Measurements from ENCODE around the gene XXYLT1.

Gene XXYLT1

GRCh38 chr3:195291121-195291520 lies 20.2 kb upstream of the XXYLT1 start:
- Histone ChIP-seq H3K9me3 (ENCODE audit: control insufficient read depth, insufficient read depth, low read depth, low read length) (no peaks in the 10 kb centered on the region), H3K36me3 (ENCODE audit: control insufficient read depth in 2 of 2, insufficient read depth in 1 of 2, low read length in 2 of 2) (peaks cover 0 to 27% of the 10 kb centered on the region in 2 experiments; a peak in 2 of 3 replicates), H3K27ac (ENCODE audit: extremely low read depth, low read depth, low read length) (no peak overlapping the region), H3K4me3 (ENCODE audit: low read depth, low read length) (no peak overlapping the region), H3K4me1 (ENCODE audit: control insufficient read depth, insufficient read depth, low read length) (no peaks in the 10 kb centered on the region)
- ChIA-PET CTCF (interaction anchor here (0.7 kb wide), 1 partner anchor 20 kb away, joined by 3 read pairs; the partner anchor contains the start of gene XXYLT1), POLR2A (no interaction called here)
- no peak for TF ChIP-seq ZNF558 (tag by site-specific recombination; IDR thresholded peaks at IDR 0.05)
- no peak for TF ChIP-seq ZNF311 (tag by site-specific recombination; IDR thresholded peaks at IDR 0.05; ENCODE audit: borderline replicate concordance)
- no peak for TF ChIP-seq ZBTB6 (tag by site-specific recombination; IDR thresholded peaks at IDR 0.05)
- no peak for TF ChIP-seq ZNF138 (tag by site-specific recombination; IDR thresholded peaks at IDR 0.05; ENCODE audit: borderline replicate concordance)
- TF ChIP-seq SP3 (tag by site-specific recombination; IDR thresholded peaks at IDR 0.05), result no peak
- TF ChIP-seq ZNF280D (tag by site-specific recombination; IDR thresholded peaks at IDR 0.05), result no peak
- TF ChIP-seq GFI1B (tag by site-specific recombination; IDR thresholded peaks at IDR 0.05), result no peak
- TF ChIP-seq REST (tag by site-specific recombination; IDR thresholded peaks at IDR 0.05), result no peak
- no peak for TF ChIP-seq ZBTB44 (tag by site-specific recombination; IDR thresholded peaks at IDR 0.05)
- no peak for TF ChIP-seq ZNF623 (tag by site-specific recombination; IDR thresholded peaks at IDR 0.05)
- TF ChIP-seq ZNF148 (tag by site-specific recombination; IDR thresholded peaks at IDR 0.05; ENCODE audit: borderline replicate concordance), result no peak
- TF ChIP-seq ZNF354C (tag by site-specific recombination; IDR thresholded peaks at IDR 0.05; ENCODE audit: borderline replicate concordance, low read depth), result no peak
- TF ChIP-seq ZNF175 (tag by site-specific recombination; IDR thresholded peaks at IDR 0.05), result no peak
- no peak for TF ChIP-seq ZSCAN18 (tag by site-specific recombination; IDR thresholded peaks at IDR 0.05)
- no peak for TF ChIP-seq ZNF449 (tag by site-specific recombination; IDR thresholded peaks at IDR 0.05)
- no peak for TF ChIP-seq ZBTB48 (tag by site-specific recombination; IDR thresholded peaks at IDR 0.05)
- no peak for TF ChIP-seq ZNF23 (tag by site-specific recombination; IDR thresholded peaks at IDR 0.05; ENCODE audit: borderline replicate concordance)
- TF ChIP-seq ZNF585B (tag by site-specific recombination; IDR thresholded peaks at IDR 0.05), result no peak
- TF ChIP-seq ZNF624 (tag by site-specific recombination; IDR thresholded peaks at IDR 0.05), result no peak
- TF ChIP-seq ZNF48 (tag by site-specific recombination; IDR thresholded peaks at IDR 0.05), result no peak

All from HEK293 (cell line).